GM18505 (cell line): Measurements from ENCODE around the gene ARHGEF1.

Experiments
- ATAC-seq: cut with Tn5 transposase; IDR thresholded peaks from one replicate; pipeline ENCODE4 v1.9.1; 2021; ENCODE audit not compliant: unreplicated experiment
- POLR2A ChIP-seq: IDR thresholded peaks from 4 replicates; pipeline ENCODE4 v1.6.1; 2011; ENCODE audit warnings: borderline replicate concordance; ENCODE audit not compliant: insufficient read depth, insufficient read length; ENCODE audit errors: extremely low read depth

ARHGEF1 gene

GRCh38 chr19:41956621-41957020, 73.6 kb downstream of the ARHGEF1 start:
- TF ChIP-seq POLR2A = no peak
- ATAC-seq = no peak
